K562 (cell line): Measurements from ENCODE around the gene EXOSC9. TPM values are rescaled to one million over a fixed set of nuclear protein-coding genes. Genes with fewer than 3 reads are reported as not detected.
A peak's percentile ranks its signal among the peaks of the same experiment; 100 is the strongest.

Experiments
- ARID1B ChIP-seq: fragments of 450-650 bp; IDR thresholded peaks from 2 replicates; pipeline ENCODE4 v1.6.1; 2016; ENCODE audit warnings: antibody characterized with exemption, mild to moderate bottlenecking, inconsistent platforms
- BMI1 ChIP-seq: fragments of 150-350 bp; IDR thresholded peaks from 2 replicates; pipeline ENCODE4 v1.6.1; 2014; ENCODE audit warnings: low read length
- CEBPB ChIP-seq: fragments of 450-650 bp; IDR thresholded peaks from 2 replicates; pipeline ENCODE4 v1.6.1; 2016; ENCODE audit warnings: missing genetic modification characterization, missing compliant biosample characterization
- COPS2 ChIP-seq: fragments of 450-650 bp; conservative IDR thresholded peaks from 2 replicates; pipeline ENCODE4 v1.6.1; 2016; ENCODE audit warnings: mild to moderate bottlenecking, moderate library complexity
- CREM ChIP-seq: IDR thresholded peaks from 2 replicates; pipeline ENCODE4 v1.6.1; 2014; ENCODE audit warnings: antibody characterized with exemption, low read depth
- JUN ChIP-seq, 2 experiments: sonication (generic) in 1 of 2; formaldehyde crosslinking in 1 of 2; IDR thresholded peaks; 2 replicates each; pipeline versions ENCODE4 v1.6.1 to v1.8.0; 2012 to 2022; ENCODE audit warnings: borderline replicate concordance in 2 of 2, mild to moderate bottlenecking in 2 of 2, improper control_type of control experiment in 1 of 2, low read depth in 1 of 2, low read length in 1 of 2, missing genetic modification reagents in 1 of 2
- MEF2D ChIP-seq: conservative IDR thresholded peaks from 2 replicates; pipeline ENCODE4 v1.6.1; 2016; ENCODE audit warnings: low read depth, missing genetic modification characterization, missing compliant biosample characterization
- POLR3A ChIP-seq: IDR thresholded peaks from 2 replicates; pipeline ENCODE4 v1.6.1; 2011; ENCODE audit warnings: borderline replicate concordance, mild to moderate bottlenecking, moderate library complexity; ENCODE audit not compliant: insufficient read length, insufficient read depth; ENCODE audit errors: extremely low read depth
- SMARCE1 ChIP-seq: fragments of 450-650 bp; IDR thresholded peaks from 2 replicates; pipeline ENCODE4 v1.7.1; 2016; ENCODE audit warnings: mild to moderate bottlenecking
- TAF9B ChIP-seq: fragments of 450-650 bp; IDR thresholded peaks from 2 replicates; pipeline ENCODE4 v1.6.1; 2018; ENCODE audit warnings: mild to moderate bottlenecking; ENCODE audit not compliant: partially characterized antibody
- TARDBP ChIP-seq: fragments of 450-650 bp; IDR thresholded peaks from 2 replicates; pipeline ENCODE4 v1.6.1; 2016
- TCF3 ChIP-seq: sonication (generic); formaldehyde crosslinking; IDR thresholded peaks from 2 replicates; pipeline ENCODE4 v1.4.0; 2020; ENCODE audit warnings: mild to moderate bottlenecking, missing genetic modification reagents
- YBX1 ChIP-seq: fragments of 450-650 bp; IDR thresholded peaks from 2 replicates; pipeline ENCODE4 v1.7.1; 2016; ENCODE audit warnings: mild to moderate bottlenecking
- ZNF143 ChIP-seq: sonication (generic); formaldehyde crosslinking; IDR thresholded peaks from 2 replicates; pipeline ENCODE4 v1.9.0; 2022; ENCODE audit warnings: mild to moderate bottlenecking, missing genetic modification reagents
- ZNF507 ChIP-seq: conservative IDR thresholded peaks from 2 replicates; pipeline ENCODE4 v1.6.1; 2017; ENCODE audit warnings: missing genetic modification characterization, missing compliant biosample characterization
- ZNF699 ChIP-seq: fragments of 250-450 bp; sonication (Bioruptor Pico); IDR thresholded peaks from 2 replicates; pipeline ENCODE4 v1.8.0; 2021; ENCODE audit warnings: mild to moderate bottlenecking, moderate library complexity; ENCODE audit not compliant: insufficient replicate concordance
- polyA plus RNA-seq, 8 experiments: library from polyadenylated mRNA; depleted of rRNA in 4 of 8; stranded (reverse) in 5 of 8; unstranded in 3 of 8; fragments of >200 nt; fragmentation: Nextera tagmentation in 2 of 8; fragmentation: Illumina TruSeq in 1 of 8; extraction: Ambion mirVana in 2 of 8; extraction: Trizol in 1 of 8; gene quantifications; 2 replicates each; pipeline versions ENCODE4 v1.2.1 to v1.2.3, GENCODE V29; 2011 to 2014; ENCODE audit warnings: inconsistent platforms in 1 of 8, missing spikeins in 1 of 8
- total RNA-seq, 7 experiments: library from RNA; depleted of rRNA in 6 of 7; stranded (reverse); fragments of >200 nt in 6 of 7; fragmentation: Illumina TruSeq in 2 of 7; extraction: Trizol in 2 of 7; gene quantifications; 2 replicates each; pipeline versions ENCODE4 v1.2.1 to v1.2.3, GENCODE V29; 2011 to 2021; ENCODE audit warnings: low replicate concordance in 1 of 7
- TF ChIP-seq, protein P1 (sequence below): sonication (generic); formaldehyde crosslinking; IDR thresholded peaks from 2 replicates; pipeline ENCODE4 v1.8.1; 2022; ENCODE audit warnings: missing genetic modification reagents
- TF ChIP-seq, protein P2 (sequence below): fragments of 450-650 bp; conservative IDR thresholded peaks from 2 replicates; pipeline ENCODE4 v1.6.1; 2016; ENCODE audit warnings: missing genetic modification characterization, low read depth, mild to moderate bottlenecking, control low read depth, missing compliant biosample characterization
- TF ChIP-seq, protein P3 (sequence below): fragments of 250-450 bp; sonication (Bioruptor Pico); IDR thresholded peaks from 2 replicates; pipeline ENCODE4 v1.5.0; 2020; ENCODE audit warnings: mild to moderate bottlenecking, borderline replicate concordance
- TF ChIP-seq, protein P4 (sequence below): IDR thresholded peaks from 2 replicates; pipeline ENCODE4 v1.6.1; 2012; ENCODE audit warnings: low read depth, low read length, improper control_type of control experiment, borderline replicate concordance

EXOSC9 gene
- total and polyA plus RNA-seq, 9 of the 15 experiments (the other 6 are each of a cell fraction or from before 2014, with no cell fraction given) = 64.7 to 166 (median 115) TPM

DNA sequence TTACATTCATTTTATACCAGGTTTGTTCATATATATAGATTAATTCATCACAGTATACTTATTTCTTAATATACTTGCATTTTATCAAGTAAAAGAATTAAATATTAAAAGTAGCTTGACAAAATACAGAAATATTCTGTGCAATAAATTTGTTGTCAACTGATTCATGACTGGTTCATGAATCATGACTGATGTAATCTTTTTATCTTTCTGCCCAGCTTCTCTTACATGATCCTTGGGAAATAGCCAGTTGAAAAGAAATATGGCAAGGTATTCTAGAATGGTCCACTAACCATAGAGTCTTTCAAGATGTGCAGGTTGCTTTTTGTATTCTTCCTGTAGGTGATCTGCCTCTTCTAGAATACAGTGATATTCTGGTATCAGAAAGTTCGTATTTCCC is 26.7 kb downstream of the EXOSC9 start (continued):
- TF ChIP-seq, protein P1, sequence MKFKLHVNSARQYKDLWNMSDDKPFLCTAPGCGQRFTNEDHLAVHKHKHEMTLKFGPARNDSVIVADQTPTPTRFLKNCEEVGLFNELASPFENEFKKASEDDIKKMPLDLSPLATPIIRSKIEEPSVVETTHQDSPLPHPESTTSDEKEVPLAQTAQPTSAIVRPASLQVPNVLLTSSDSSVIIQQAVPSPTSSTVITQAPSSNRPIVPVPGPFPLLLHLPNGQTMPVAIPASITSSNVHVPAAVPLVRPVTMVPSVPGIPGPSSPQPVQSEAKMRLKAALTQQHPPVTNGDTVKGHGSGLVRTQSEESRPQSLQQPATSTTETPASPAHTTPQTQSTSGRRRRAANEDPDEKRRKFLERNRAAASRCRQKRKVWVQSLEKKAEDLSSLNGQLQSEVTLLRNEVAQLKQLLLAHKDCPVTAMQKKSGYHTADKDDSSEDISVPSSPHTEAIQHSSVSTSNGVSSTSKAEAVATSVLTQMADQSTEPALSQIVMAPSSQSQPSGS = no peak
- TF ChIP-seq ZNF699 (CRISPR knock-in tag) (no peak), ZNF507 (no peak), ARID1B (peak; percentile 92), YBX1 (no peak), TCF3 (CRISPR knock-in tag) (peak; percentile 59), POLR3A (no peak), TAF9B (peak; percentile 20), MEF2D (tag) (no peak), BMI1 (no peak), TARDBP (no peak), ZNF143 (CRISPR knock-in tag) (no peak), JUN (IDR thresholded peaks at IDR 0.05; ENCODE audit: borderline replicate concordance, low read depth, low read length) (peak; percentile 83), JUN (CRISPR knock-in tag; IDR thresholded peaks at IDR 0.05; ENCODE audit: borderline replicate concordance) (no peak), CREM (no peak), CEBPB (tag) (peak; percentile 49; the same call in 1 of the 2 replicates), COPS2 (no peak), SMARCE1 (peak; percentile 85)
- TF ChIP-seq, protein P2, sequence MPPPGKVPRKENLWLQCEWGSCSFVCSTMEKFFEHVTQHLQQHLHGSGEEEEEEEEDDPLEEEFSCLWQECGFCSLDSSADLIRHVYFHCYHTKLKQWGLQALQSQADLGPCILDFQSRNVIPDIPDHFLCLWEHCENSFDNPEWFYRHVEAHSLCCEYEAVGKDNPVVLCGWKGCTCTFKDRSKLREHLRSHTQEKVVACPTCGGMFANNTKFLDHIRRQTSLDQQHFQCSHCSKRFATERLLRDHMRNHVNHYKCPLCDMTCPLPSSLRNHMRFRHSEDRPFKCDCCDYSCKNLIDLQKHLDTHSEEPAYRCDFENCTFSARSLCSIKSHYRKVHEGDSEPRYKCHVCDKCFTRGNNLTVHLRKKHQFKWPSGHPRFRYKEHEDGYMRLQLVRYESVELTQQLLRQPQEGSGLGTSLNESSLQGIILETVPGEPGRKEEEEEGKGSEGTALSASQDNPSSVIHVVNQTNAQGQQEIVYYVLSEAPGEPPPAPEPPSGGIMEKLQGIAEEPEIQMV (tag) = no peak
- TF ChIP-seq, protein P3, sequence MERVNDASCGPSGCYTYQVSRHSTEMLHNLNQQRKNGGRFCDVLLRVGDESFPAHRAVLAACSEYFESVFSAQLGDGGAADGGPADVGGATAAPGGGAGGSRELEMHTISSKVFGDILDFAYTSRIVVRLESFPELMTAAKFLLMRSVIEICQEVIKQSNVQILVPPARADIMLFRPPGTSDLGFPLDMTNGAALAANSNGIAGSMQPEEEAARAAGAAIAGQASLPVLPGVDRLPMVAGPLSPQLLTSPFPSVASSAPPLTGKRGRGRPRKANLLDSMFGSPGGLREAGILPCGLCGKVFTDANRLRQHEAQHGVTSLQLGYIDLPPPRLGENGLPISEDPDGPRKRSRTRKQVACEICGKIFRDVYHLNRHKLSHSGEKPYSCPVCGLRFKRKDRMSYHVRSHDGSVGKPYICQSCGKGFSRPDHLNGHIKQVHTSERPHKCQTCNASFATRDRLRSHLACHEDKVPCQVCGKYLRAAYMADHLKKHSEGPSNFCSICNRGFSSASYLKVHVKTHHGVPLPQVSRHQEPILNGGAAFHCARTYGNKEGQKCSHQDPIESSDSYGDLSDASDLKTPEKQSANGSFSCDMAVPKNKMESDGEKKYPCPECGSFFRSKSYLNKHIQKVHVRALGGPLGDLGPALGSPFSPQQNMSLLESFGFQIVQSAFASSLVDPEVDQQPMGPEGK = no peak
- TF ChIP-seq, protein P4, sequence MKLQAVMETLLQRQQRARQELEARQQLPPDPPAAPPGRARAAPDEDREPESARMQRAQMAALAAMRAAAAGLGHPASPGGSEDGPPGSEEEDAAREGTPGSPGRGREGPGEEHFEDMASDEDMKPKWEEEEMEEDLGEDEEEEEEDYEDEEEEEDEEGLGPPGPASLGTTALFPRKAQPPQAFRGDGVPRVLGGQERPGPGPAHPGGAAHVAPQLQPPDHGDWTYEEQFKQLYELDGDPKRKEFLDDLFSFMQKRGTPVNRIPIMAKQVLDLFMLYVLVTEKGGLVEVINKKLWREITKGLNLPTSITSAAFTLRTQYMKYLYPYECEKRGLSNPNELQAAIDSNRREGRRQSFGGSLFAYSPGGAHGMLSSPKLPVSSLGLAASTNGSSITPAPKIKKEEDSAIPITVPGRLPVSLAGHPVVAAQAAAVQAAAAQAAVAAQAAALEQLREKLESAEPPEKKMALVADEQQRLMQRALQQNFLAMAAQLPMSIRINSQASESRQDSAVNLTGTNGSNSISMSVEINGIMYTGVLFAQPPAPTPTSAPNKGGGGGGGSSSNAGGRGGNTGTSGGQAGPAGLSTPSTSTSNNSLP = 0 out of 2 replicates have a peak, but pooled peaks have one; percentile 25
